Measurements from ENCODE around the gene AFAP1L1. TPM values are rescaled to one million over a fixed set of nuclear protein-coding genes. Genes with fewer than 3 reads are reported as not detected.

The AFAP1L1 gene
- total and polyA plus RNA-seq, 9 of the 15 experiments (the other 6 are each of a cell fraction or from before 2014, with no cell fraction given) = 0.01 to 0.12 (median 0.03) TPM; not detected in 4

GRCh38 chr5:149367249-149367971, 95.8 kb downstream of the AFAP1L1 start (continued):
- TF ChIP-seq ZKSCAN3 (CRISPR knock-in tag; IDR thresholded peaks at IDR 0.05) (no peak), PCBP1 (IDR thresholded peaks at IDR 0.05; ENCODE audit: low read depth, low read length, poor library complexity, severe bottlenecking) (no peak), TSC22D4 (tag; IDR thresholded peaks at IDR 0.05) (no peak), ZNF511 (CRISPR knock-in tag; IDR thresholded peaks at IDR 0.05) (0 out of 2 replicates have a peak, but pooled peaks have one; percentile 4), ZBTB12 (CRISPR knock-in tag; IDR thresholded peaks at IDR 0.05) (no peak), BHLHE40 (IDR thresholded peaks at IDR 0.05; ENCODE audit: low read length) (no peak), NELFE (IDR thresholded peaks at IDR 0.05; ENCODE audit: insufficient read depth, insufficient read length) (no peak), CBX1 (IDR thresholded peaks at IDR 0.05; ENCODE audit: low read depth) (no peak), KDM1A (IDR thresholded peaks at IDR 0.05) (no peak), HDAC8 (tag; IDR thresholded peaks at IDR 0.05) (no peak), ZNF174 (CRISPR knock-in tag; IDR thresholded peaks at IDR 0.05) (no peak), MTA1 (IDR thresholded peaks at IDR 0.05; ENCODE audit: borderline replicate concordance) (no peak), MBD2 (IDR thresholded peaks at IDR 0.05; ENCODE audit: borderline replicate concordance, low read depth) (no peak), KDM4B (IDR thresholded peaks at IDR 0.05; ENCODE audit: borderline replicate concordance in 2 of 2, low read depth in 1 of 2) (no peak), USF1 (CRISPR knock-in tag; IDR thresholded peaks at IDR 0.05) (no peak), NCOA6 (IDR thresholded peaks at IDR 0.05) (no peak), BCOR (IDR thresholded peaks at IDR 0.05) (no peak), NFE2 (IDR thresholded peaks at IDR 0.05; ENCODE audit: low read depth) (no peak), MEIS2 (IDR thresholded peaks at IDR 0.05; ENCODE audit: partially characterized antibody) (peak; percentile 83), ATF1 (CRISPR knock-in tag; IDR thresholded peaks at IDR 0.05) (no peak), ATF1 (tag; IDR thresholded peaks at IDR 0.05) (peak; percentile 35; the same call in 1 of the 2 replicates), HNRNPK (IDR thresholded peaks at IDR 0.05; ENCODE audit: low read depth, low read length, poor library complexity, severe bottlenecking) (no peak), U2AF1 (optimal IDR thresholded peaks at IDR 0.05; ENCODE audit: low read depth, low read length) (no peak), MIER1 (IDR thresholded peaks at IDR 0.05; ENCODE audit: low read depth) (no peak), SMC3 (conservative IDR thresholded peaks at IDR 0.05; ENCODE audit: insufficient read depth, low read depth, low read length) (peak; percentile 83), HDAC3 (IDR thresholded peaks at IDR 0.05; ENCODE audit: borderline replicate concordance, partially characterized antibody) (no peak), SMARCA4 (IDR thresholded peaks at IDR 0.05) (no peak), THRB (CRISPR knock-in tag; conservative IDR thresholded peaks at IDR 0.05) (no peak), ZNF133 (CRISPR knock-in tag; IDR thresholded peaks at IDR 0.05) (no peak)

All from K562 (cell line).